ENCODE data around the gene NDC1. TPM values are rescaled to one million over a fixed set of nuclear protein-coding genes. Genes with fewer than 3 reads are reported as not detected.

NDC1 gene
- total RNA-seq, 2 experiments from 2014 or later: 19.0 to 19.5 TPM

- H3K36me3 Mint-ChIP-seq: peaks cover 10% of the 10 kb centered on the region
- no peaks in the 10 kb centered on the region for H3K4me1 Mint-ChIP-seq
- no peak for ATAC-seq (ENCODE audit: low read depth)
- H3K9me3 Mint-ChIP-seq: no peaks in the 10 kb centered on the region
- H3K27me3 Mint-ChIP-seq: no peaks in the 10 kb centered on the region
- POLR2A ChIA-PET: interaction anchor here (0.6 to 0.8 kb wide), 2 partner anchors 94 to 362 kb away, joined by 3 read pairs; partner anchors contain the start of gene IFT25
- H3K27ac Mint-ChIP-seq: no peak overlapping the region
- no peak for DNase-seq
- no peak overlapping the region for H3K4me3 Mint-ChIP-seq
These were observed 13.6 kb upstream of the NDC1 start for GRCh38 chr1:53851571-53852285.

- no peak overlapping the region for H3K27ac Mint-ChIP-seq
- no peak overlapping the region for H3K4me3 Mint-ChIP-seq
- H3K9me3 Mint-ChIP-seq: no peaks in the 10 kb centered on the region
- DNase-seq (no peak), ATAC-seq (ENCODE audit: low read depth) (no peak)
- H3K27me3 Mint-ChIP-seq: no peaks in the 10 kb centered on the region
- POLR2A ChIA-PET: no interaction called here
- H3K4me1 Mint-ChIP-seq: no peaks in the 10 kb centered on the region
- peaks cover 10% of the 10 kb centered on the region for H3K36me3 Mint-ChIP-seq
These were observed 12.1 kb upstream of the NDC1 start for GRCh38 chr1:53850082-53850673.

DNA sequence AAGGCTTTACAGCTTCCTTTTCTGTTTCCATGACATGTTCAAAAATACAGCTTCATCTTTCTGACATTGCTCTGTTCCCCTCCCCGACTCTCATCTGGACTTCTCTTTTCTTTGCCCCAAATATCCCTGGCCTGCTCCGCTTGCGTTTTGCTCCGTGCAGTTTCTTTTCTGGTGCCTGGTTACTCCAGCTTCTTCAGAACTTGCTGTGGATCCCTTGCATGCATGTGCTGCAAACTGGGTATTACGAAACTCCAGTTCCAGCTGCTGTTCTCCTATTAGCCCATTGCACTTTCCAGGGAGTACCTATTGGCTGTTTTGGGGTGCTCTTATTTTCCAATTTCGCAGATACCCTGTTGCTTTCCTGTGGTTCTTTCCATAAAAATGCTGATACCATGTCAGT lies 9.9 kb upstream of the NDC1 start:
- Mint-ChIP-seq H3K4me3 (no peak overlapping the region), H3K36me3 (peaks cover 3% of the 10 kb centered on the region), H3K4me1 (no peaks in the 10 kb centered on the region), H3K27ac (no peak overlapping the region), H3K9me3 (no peaks in the 10 kb centered on the region), H3K27me3 (peaks cover 4% of the 10 kb centered on the region)
- ATAC-seq (ENCODE audit: low read depth) (no peak), DNase-seq (no peak)
- POLR2A ChIA-PET: no interaction called here

DNA sequence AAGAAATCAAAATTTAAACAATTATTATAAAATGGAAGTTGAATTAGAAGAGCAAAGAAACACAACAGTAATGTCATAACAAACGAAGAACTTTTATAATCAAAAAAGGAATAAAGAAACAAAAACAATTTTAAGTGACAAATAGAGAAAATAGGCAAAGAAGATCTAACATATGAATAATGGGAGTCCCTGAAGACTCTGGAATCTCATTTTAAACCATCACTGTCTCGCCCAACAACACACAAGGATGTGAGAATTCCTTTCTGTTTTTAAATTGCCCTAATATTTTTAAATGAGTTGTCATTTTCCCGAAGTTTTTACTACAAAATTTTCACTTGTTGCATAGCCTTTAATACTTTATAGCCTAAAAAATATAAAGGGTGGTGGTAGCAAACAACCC lies 4.3 kb upstream of the NDC1 start:
- Mint-ChIP-seq H3K27ac (no peak overlapping the region), H3K4me3 (no peak overlapping the region), H3K9me3 (peaks cover 4% of the 10 kb centered on the region), H3K36me3 (peaks cover 2% of the 10 kb centered on the region), H3K27me3 (peaks cover 7% of the 10 kb centered on the region), H3K4me1 (peaks cover 8% of the 10 kb centered on the region)
- ATAC-seq (ENCODE audit: low read depth) (no peak), DNase-seq (no peak)
- POLR2A ChIA-PET: no interaction called here

- H3K27me3 Mint-ChIP-seq: peaks cover 7% of the 10 kb centered on the region
These were observed 518 bp upstream of the NDC1 start for GRCh38 chr1:53838654-53838974.

DNA sequence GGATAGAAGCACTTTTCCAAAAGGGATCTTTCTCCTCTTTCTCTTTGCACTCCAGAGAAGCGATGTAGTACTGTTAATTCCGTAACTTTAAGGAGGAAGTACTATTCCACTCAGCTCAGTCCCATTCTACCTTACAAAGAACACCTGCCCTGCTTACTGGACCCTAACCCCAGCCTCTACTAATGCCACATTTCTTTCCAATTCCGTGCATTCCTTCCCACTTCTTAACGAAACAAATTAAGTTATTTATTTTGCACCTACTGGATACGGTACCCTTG lies 511 bp downstream of the NDC1 start:
- H3K27ac Mint-ChIP-seq: peak overlapping the region; percentile 98
- POLR2A ChIA-PET: interaction anchor here (1.4 to 2.2 kb wide), 2 partner anchors 108 to 215 kb away, joined by 4 to 23 read pairs; partner anchors contain the start of genes IFT25, LRRC42, TCEANC2 and TMEM59
- ATAC-seq (ENCODE audit: low read depth) (no peak), DNase-seq (no peak)
- peaks cover 3% of the 10 kb centered on the region for H3K27me3 Mint-ChIP-seq
- peaks cover 14% of the 10 kb centered on the region for H3K36me3 Mint-ChIP-seq
- H3K4me1 Mint-ChIP-seq: peaks cover 23% of the 10 kb centered on the region
- H3K4me3 Mint-ChIP-seq: peak overlapping the region; percentile 99
- peaks cover 2% of the 10 kb centered on the region for H3K9me3 Mint-ChIP-seq

More at GRCh38 chr1:53838654-53838974, 518 bp upstream of the NDC1 start:
- POLR2A ChIA-PET: interaction anchor here (0.6 to 2.2 kb wide), 2 partner anchors 107 to 472 kb away, joined by 5 to 23 read pairs; partner anchors contain the start of genes IFT25 and LRRC42
- DNase-seq (no peak), ATAC-seq (ENCODE audit: low read depth) (no peak)
- H3K4me3 Mint-ChIP-seq: peak overlapping the region; percentile 99
- peaks cover 13% of the 10 kb centered on the region for H3K36me3 Mint-ChIP-seq
- H3K4me1 Mint-ChIP-seq: peaks cover 22% of the 10 kb centered on the region
- peak overlapping the region; percentile 98 for H3K27ac Mint-ChIP-seq
- H3K9me3 Mint-ChIP-seq: peaks cover 4% of the 10 kb centered on the region

GRCh38 chr1:53835491-53835890 lies 2.6 kb downstream of the NDC1 start:
- no peak overlapping the region for H3K4me3 Mint-ChIP-seq
- ATAC-seq (ENCODE audit: low read depth): no peak
- H3K4me1 Mint-ChIP-seq: peaks cover 23% of the 10 kb centered on the region
- no peaks in the 10 kb centered on the region for H3K27me3 Mint-ChIP-seq
- no peaks in the 10 kb centered on the region for H3K9me3 Mint-ChIP-seq
- no peak for DNase-seq
- POLR2A ChIA-PET: no interaction called here
- peaks cover 16% of the 10 kb centered on the region for H3K36me3 Mint-ChIP-seq
- H3K27ac Mint-ChIP-seq: no peak overlapping the region

- POLR2A ChIA-PET: interaction anchor here (0.6 kb wide), 1 partner anchor 418 kb away, joined by 3 read pairs; no protein-coding TSS in a partner anchor
- Mint-ChIP-seq H3K27me3 (no peaks in the 10 kb centered on the region), H3K9me3 (no peaks in the 10 kb centered on the region), H3K4me3 (no peak overlapping the region), H3K36me3 (peaks cover 16% of the 10 kb centered on the region), H3K4me1 (peaks cover 23% of the 10 kb centered on the region), H3K27ac (no peak overlapping the region)
- DNase-seq: no peak
- no peak for ATAC-seq (ENCODE audit: low read depth)
These were observed 3.3 kb downstream of the NDC1 start for GRCh38 chr1:53834776-53835175.

DNA sequence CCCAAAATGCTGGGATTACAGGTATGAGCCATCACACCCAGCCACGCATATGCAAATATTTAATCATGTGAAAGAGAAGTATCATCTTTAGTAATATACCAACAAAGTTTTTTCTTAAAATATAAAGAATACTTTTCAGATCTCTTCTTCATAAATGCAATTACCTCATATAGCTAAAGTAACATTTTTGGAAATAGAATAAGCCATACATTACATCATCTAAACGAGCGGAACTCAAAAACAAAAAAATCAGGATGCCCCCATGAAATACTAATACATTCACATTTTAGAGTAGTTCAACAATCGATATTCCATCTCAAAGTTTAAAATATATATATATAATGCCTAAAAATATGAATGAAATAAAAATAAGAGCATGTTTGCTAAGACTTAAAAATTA lies 4.7 kb downstream of the NDC1 start:
- POLR2A ChIA-PET: no interaction called here
- ATAC-seq (ENCODE audit: low read depth) (no peak), DNase-seq (no peak)
- peaks cover 21% of the 10 kb centered on the region for H3K36me3 Mint-ChIP-seq
- H3K4me1 Mint-ChIP-seq: peaks cover 16% of the 10 kb centered on the region
- no peaks in the 10 kb centered on the region for H3K9me3 Mint-ChIP-seq
- no peak overlapping the region for H3K4me3 Mint-ChIP-seq
- no peaks in the 10 kb centered on the region for H3K27me3 Mint-ChIP-seq
- H3K27ac Mint-ChIP-seq: no peak overlapping the region

DNA sequence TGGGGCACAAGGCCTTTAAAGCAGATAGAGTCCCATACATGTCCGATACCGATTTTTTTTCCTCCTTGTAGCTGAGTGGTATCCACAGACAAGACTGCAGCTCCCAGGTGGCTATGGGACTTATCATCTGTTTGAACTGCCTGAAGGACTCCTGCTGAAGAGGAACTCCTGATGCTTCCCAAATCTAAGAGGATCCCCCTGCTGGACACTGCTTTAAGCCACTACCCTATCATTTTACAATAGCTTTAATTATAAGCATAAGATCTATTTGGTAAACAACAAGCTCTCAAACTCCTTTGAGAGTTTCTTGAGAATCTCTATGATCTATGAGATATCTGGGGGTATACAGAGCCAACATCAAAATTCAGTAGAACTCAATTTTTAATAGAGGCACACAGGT lies 11.7 kb downstream of the NDC1 start:
- no peak for DNase-seq
- POLR2A ChIA-PET: interaction anchor here (0.7 kb wide), 1 partner anchor 27 kb away, joined by 5 read pairs; no protein-coding TSS in a partner anchor
- no peaks in the 10 kb centered on the region for H3K9me3 Mint-ChIP-seq

DNA sequence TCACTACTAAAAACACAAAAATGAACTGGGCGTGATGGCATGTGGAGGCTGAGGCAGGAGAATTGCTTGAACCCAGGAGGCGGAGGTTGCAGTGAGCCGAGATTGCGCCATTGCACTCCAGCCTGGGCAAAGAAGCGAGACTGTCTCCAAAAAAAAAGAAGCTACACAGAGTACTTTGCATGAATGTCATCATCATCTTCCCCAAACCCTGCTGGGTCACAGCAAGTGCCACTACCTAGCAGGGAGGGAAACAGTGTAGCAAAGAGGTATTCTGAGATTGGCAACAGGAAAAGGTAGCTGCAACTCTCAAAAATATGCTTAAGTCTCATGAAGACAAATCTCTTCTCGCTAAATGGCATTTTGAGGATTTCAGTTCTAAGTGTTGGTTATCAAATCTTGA lies 12.8 kb downstream of the NDC1 start:
- POLR2A ChIA-PET: no interaction called here
- ATAC-seq (ENCODE audit: low read depth) (no peak), DNase-seq (no peak)
- Mint-ChIP-seq H3K4me3 (no peak overlapping the region), H3K27ac (no peak overlapping the region), H3K27me3 (no peaks in the 10 kb centered on the region), H3K4me1 (peaks cover 2% of the 10 kb centered on the region), H3K36me3 (peaks cover 17% of the 10 kb centered on the region), H3K9me3 (no peaks in the 10 kb centered on the region)

More for the DNA sequence above, 11.7 kb downstream of the NDC1 start:
- H3K36me3 Mint-ChIP-seq: peaks cover 16% of the 10 kb centered on the region
- H3K4me1 Mint-ChIP-seq: peaks cover 2% of the 10 kb centered on the region
- no peak for ATAC-seq (ENCODE audit: low read depth)
- no peak overlapping the region for H3K27ac Mint-ChIP-seq
- no peaks in the 10 kb centered on the region for H3K27me3 Mint-ChIP-seq
- H3K4me3 Mint-ChIP-seq: no peak overlapping the region

DNA sequence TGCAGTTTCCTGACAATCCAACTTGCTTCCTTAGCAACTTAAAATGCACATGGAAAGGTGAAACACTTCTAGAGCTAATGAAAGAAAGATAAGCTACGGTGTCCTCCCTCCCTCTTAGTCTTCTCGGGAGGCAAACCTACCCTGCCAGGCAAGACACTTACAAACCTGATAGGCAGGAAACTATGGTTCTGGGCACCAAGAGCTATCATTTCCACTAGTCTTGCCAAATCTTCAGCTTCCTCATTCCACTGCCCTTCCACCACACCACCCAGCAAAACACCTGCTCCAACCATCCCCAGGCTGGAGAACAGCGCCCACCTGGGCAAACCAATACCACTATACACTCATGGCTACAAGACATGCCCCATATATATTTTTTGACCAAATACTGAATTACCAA lies 15.2 kb downstream of the NDC1 start:
- no peak for ATAC-seq (ENCODE audit: low read depth)
- H3K4me1 Mint-ChIP-seq: peaks cover 3% of the 10 kb centered on the region
- no peak for DNase-seq
- H3K27me3 Mint-ChIP-seq: no peaks in the 10 kb centered on the region
- H3K27ac Mint-ChIP-seq: peak overlapping the region; percentile 47
- H3K4me3 Mint-ChIP-seq: no peak overlapping the region
- H3K36me3 Mint-ChIP-seq: peaks cover 28% of the 10 kb centered on the region
- POLR2A ChIA-PET: no interaction called here
- no peaks in the 10 kb centered on the region for H3K9me3 Mint-ChIP-seq

DNA sequence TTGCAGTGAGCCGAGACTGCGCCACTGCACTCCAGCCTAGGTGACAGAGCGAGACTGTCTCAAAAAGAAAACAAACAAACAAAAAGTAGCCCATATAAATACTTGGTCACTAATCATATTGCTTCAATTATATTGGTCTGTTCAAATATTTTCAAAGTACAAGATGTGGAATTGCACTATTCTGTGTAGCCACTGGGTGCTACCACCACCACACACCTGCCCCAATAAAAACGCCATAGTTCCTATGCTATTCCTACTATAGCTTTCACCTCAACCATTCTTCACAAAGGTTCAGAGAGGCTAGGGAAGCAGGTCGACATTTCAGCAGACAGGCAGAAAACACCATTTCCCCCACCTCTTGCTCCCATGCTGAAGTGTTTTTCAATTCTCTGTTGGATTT lies 16.7 kb downstream of the NDC1 start:
- ATAC-seq (ENCODE audit: low read depth): no peak
- Mint-ChIP-seq H3K9me3 (no peaks in the 10 kb centered on the region), H3K4me3 (no peak overlapping the region), H3K27me3 (no peaks in the 10 kb centered on the region), H3K27ac (no peak overlapping the region), H3K4me1 (peaks cover 3% of the 10 kb centered on the region), H3K36me3 (peaks cover 37% of the 10 kb centered on the region)
- no peak for DNase-seq
- POLR2A ChIA-PET: no interaction called here

DNA sequence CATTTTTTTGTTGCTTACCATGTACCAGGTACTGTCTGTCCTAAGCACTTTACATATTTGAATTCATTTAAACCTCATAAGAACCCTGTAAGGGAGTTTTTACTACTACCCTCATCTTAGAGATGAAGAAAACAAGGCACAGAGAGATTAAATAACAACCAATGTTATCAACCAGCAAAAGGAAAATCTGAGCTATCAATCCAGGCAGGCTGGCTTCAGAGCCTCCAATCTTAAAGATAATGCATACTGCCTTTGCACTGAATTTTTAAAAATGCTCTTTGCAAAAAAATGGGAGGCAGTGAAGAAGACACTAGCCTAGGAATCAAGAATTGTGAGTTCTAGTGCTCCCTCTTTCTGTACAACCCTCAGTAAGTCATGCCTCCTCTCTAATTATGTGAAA lies 18.7 kb downstream of the NDC1 start:
- no peak for DNase-seq
- ATAC-seq (ENCODE audit: low read depth): no peak
- POLR2A ChIA-PET: no interaction called here
- Mint-ChIP-seq H3K4me3 (no peak overlapping the region), H3K4me1 (peaks cover 7% of the 10 kb centered on the region), H3K36me3 (peaks cover 55% of the 10 kb centered on the region), H3K9me3 (no peaks in the 10 kb centered on the region), H3K27me3 (no peaks in the 10 kb centered on the region), H3K27ac (no peak overlapping the region)

All from activated naive CD8-positive, alpha-beta T cell treated with anti-CD3 and anti-CD28 coated beads, Interleukin-2, amount 10 ng/mL, durations not matched to agents 7 days and 5 days (primary cell).